HG03457 (cell line): Measurements from ENCODE around the gene MNX1.

ENCODE experiments used
- ATAC-seq: cut with Tn5 transposase; IDR thresholded peaks from one replicate; pipeline ENCODE4 v1.9.1; 2021; ENCODE audit warnings: moderate number of reproducible peaks; ENCODE audit not compliant: unreplicated experiment

The MNX1 gene

GRCh38 chr7:157004521-157005455 lies 5.7 kb downstream of the MNX1 start:
- ATAC-seq = no peak

- no peak for ATAC-seq
These were observed 6.5 kb downstream of the MNX1 start for GRCh38 chr7:157003756-157004520.

DNA sequence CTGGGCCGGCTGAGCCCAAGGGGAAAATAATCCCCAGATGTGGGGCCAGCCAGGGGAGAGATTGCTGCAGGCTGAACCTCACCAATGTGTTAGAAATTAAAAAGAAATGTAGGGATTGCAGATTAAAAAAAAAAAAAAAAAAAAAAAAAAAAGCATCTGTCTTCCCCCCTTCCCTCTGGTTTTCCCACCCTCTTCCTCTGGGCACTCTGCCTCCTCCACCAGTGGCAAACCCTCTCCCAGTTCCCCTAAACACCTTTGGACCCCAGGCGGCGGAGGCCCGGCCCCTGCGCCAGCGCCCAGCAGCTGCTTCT lies 7.1 kb downstream of the MNX1 start:
- ATAC-seq = no peak

DNA sequence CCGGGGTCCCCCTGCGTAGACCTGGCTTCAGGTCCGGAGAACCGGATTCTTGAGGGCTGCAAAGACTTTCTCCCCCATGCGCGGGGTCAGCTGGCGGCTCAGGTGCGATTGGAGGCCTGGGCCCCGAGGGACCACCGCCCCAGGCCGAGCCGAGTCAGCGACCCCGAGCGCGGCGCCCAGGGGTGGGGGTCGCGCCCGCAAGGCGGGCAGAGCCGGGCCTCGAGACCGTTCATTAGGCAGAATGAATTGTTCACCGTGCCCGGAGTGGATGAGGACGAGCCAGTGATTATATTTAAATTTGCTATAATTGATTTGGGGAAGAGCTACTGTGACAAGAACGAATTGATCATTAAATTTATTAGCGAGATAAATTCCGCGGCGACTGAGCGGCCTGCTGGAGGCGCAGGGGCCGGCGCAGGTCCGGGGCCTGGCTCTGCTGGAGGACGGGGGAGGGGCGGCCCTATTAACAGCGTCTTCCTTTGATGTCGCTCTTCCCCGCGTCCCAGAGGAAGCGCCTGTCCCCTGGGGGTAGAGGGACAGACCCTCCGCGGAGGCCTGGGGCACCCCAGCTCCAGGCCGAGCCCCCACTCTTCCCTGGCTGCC lies 7.5 kb downstream of the MNX1 start:
- ATAC-seq = no peak

- ATAC-seq = no peak
These were observed 8.3 kb downstream of the MNX1 start for GRCh38 chr7:157001920-157002818.

DNA sequence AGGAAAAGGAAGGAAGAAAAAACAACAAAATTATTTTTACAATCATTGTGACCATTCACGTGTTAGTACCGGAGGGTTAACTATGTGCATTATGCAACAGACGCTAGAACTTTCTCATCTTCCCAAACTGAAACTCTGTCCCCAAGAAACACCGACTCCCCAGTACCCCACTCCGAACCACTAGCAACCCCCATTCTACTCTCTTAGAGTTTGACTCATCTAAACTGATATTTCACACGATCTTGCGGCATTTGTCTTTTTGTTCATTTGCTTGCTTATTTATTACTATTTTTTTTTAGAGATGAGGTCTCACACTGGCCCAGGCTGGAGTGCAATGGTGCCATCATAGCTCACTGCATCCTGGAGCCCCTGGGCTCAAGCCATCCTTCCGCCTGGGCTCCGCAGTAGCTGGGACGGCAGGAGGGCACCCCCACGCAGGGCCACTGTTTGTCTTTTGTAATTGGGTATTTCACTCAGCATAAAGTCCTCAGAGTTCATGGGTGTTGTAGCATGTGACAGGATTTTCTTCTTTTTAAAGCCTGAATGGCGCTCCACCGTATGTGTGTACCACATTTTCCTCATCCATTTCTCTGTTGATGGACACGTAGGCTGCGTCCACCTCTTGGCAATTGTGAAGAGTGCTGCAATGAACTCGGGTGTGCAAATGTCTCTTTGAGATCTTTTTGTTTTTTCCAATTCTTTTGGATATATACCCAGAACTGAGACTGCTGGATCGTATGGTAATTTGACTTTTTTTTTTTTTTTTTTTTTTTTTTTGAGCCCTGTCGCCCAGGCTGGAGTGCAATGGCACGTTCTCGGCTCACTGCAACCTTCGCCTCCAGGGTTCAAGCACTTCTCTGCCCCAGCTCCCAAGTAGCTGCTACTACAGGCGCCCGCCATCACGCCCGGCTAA lies 9.5 kb downstream of the MNX1 start:
- ATAC-seq = no peak

DNA sequence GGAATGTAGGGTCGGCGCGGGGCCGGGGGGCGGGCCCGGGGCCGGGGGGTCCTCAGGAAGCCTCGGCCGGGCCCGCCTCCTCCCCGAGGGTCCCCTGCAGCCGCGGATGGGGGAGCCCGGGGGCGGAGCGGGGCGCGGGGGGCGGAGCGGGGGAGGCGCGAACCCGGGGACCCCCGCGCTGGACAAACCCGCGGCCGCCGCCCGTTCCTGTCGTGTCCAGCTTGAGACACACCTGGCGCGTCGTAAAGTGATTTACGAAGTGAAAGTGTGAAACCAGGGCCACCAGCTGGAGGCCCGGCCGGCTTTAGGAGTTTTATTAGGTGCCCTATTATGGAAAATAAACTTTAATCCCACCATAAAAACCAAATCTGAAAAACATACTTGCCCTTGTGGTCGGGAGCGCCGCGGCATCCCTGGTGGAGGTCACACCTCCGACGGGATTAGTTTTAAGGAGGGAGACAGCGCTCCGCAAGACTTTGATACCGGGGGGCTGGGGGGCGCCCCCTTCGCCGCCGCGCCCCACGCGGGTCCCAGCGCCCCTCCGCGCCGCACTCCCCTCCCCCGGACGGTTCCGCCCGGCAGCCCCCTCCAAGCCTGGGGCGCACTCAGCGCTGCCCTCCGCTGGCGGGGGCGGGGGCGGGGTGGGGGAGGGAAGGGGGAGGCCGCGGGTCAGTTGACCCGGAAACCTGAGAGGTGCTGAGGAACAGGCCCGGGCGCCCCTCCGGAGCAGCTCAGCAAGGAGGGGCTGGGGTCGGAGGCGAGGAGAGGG lies 10.3 kb downstream of the MNX1 start:
- ATAC-seq = no peak

DNA sequence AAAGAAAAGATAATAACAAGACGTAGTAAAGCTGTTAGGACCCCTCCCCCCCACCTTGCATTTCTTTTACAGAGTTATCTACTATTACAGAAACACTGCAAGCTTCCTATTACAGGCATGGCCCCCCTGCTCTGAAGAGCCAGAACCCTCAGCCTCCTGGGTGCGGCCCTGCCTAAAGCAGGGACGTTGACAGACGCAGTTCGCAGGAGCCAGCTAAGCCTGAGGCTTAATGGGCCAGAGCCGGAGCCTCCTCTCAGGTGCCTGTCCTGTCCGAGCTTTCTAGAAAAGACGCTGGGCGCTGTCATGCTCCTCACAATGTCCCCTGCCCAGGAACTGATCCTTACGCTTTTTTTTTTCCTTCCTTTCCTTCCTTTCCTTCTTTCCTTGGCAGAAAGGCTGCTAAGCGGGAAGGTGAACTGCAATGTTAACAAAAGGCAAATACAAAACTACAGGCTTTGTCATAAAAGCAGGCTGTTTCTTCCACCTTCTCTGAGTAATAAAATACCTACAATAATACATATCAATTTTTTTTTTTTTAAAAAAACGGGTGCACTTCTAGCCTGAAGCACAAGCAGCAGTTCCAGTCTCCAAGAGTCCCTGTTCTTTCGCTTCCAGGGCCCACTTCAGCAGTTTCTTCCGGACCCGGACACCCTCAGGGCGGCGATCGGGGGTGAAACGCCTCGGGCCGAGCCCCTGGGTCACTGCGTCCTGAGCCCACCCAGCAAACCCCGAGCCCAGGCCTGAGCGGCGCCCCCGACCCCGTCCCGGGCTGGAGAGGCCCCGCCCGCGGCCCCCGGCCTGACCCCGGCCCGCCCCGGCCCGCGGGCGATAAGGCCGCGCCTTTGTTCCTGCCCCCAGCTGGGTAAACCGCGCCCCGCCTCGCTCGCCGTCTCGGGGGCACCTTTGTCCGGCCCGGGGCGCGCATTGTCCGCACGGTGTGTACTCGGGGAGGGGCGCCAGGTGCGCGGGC lies 11.2 kb downstream of the MNX1 start:
- no peak for ATAC-seq

DNA sequence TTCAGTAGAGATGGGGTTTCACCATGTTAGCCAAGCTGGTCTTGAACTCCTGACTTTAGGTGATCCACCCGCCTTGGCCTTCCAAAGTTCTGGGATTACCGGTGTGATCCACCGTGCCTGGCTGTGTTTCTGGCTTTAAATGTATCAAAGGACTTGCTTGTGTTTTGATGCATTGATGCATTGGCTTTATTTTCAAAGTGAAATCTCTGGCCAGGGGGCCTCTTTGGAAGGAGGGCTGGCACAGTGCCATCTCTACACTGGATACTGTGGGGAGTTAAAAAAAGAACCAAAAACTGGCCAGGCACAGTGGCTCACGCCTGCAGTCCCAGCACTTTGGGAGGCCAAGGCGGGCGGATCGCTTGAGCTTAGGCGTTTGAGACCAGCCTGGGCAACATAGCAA lies 16.0 kb downstream of the MNX1 start:
- ATAC-seq = no peak

GRCh38 chr7:156993925-156994235 lies 16.6 kb downstream of the MNX1 start:
- no peak for ATAC-seq

- ATAC-seq = no peak
These were observed 17.2 kb downstream of the MNX1 start for GRCh38 chr7:156993021-156993924.

GRCh38 chr7:156989766-156990535 lies 20.5 kb downstream of the MNX1 start:
- ATAC-seq = no peak

DNA sequence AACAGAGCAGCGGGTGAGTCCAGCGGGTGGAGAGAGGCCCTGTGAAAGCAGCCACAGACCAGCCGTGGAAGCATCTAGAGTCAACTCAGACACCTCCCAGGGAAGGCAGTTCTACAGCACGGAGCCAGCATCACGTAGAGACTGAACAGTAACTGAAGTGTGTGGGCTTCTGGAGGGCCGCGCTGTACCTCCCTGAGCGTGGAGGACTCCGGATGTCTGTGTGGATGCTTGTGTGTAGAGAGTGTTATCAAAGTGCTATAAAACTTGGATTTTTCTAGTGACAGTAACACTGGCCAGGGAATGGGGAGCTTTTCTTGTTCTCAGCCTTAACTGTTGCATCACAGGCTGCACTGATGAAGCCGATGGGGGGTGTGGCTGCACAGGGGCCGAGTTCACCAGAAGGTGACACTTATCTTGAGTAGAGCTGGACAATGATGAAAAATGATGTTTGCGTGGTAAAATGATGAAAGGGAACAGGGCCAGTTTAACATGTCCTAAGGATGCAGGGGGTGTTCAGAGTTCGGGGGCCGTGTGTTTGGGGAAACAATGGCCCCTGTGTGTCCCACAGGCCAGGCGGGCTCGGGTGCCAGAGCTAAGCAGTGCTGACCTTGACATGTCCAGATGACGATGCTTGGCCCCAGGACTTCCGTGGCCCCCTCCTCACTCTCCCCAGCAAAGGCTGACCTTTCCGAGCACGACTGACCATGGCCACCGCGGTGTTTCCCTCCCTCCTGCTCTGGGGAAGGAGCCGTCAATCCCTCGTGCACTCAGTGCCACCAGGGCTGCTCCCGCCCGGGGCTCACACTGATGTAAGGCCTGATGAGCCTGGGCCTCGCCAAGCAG lies 21.9 kb downstream of the MNX1 start:
- ATAC-seq = no peak

DNA sequence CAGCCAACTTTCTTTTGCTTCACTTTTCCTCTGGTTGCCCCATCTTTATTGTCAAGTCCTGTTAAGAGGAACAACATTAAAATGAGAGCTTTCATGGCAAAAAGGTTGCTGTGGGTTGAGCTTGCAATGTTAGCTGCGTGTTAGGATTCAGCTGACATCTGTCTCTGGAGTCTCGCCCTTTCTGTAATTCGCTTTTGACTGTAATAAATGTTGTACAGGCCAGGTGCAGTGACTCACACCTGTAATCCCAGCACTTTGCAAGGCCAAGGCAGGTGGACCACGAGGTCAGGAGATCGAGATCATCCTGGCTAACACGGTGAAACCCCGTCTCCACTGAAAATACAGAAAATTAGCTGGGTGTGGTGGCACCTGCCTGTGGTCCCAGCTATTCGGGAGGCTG lies 24.1 kb downstream of the MNX1 start:
- no peak for ATAC-seq
